ENCODE data around the gene MR1. TPM values are rescaled to one million over a fixed set of nuclear protein-coding genes. Genes with fewer than 3 reads are reported as not detected.

Gene MR1
- polyA plus RNA-seq, 1 donor (not counting 4 experiments of a cell fraction or from before 2014, with no cell fraction given) = 32.3 TPM

- dilution Hi-C loops (cut with MboI; ENCODE audit: extremely low pct_ligation_motif_present, low sequenced_read_pairs) = no loop called here
Measured at GRCh38 chr1:181049378-181049777, 15.6 kb downstream of the MR1 start.

GRCh38 chr1:181050922-181051321 lies 17.1 kb downstream of the MR1 start:
- H3K36me3 ChIP-seq (ENCODE audit: control insufficient read depth in 2 of 2, extremely low read depth in 1 of 2, insufficient read depth in 2 of 2, low read length in 2 of 2) = peaks cover 0 to 2% of the 10 kb centered on the region in 2 experiments
- H3K4me2 ChIP-seq (ENCODE audit: control insufficient read depth, extremely low read depth, insufficient read depth, low read depth, low read length) = no peak overlapping the region
- no peaks in the 10 kb centered on the region for H3K27me3 ChIP-seq (ENCODE audit: control insufficient read depth, extremely low read depth, insufficient read depth, low read length)
- H3K9me3 ChIP-seq (ENCODE audit: control insufficient read depth, low read depth, low read length) = no peaks in the 10 kb centered on the region
- no peak overlapping the region for H3K4me3 ChIP-seq (ENCODE audit: control insufficient read depth in 2 of 3, extremely low read depth in 1 of 3, insufficient read depth in 2 of 3, low read depth in 1 of 3, low read length in 3 of 3)
- no peak overlapping the region for H3K9ac ChIP-seq (ENCODE audit: control insufficient read depth, extremely low read depth, insufficient read depth, low read length)
- FAIRE-seq = no peak
- H4K20me1 ChIP-seq (ENCODE audit: control insufficient read depth, extremely low read depth, insufficient read depth, low read length) = no peaks in the 10 kb centered on the region
- no peak for TF ChIP-seq EZH2 (IDR thresholded peaks at IDR 0.05; ENCODE audit: low read length)
- no peak for TF ChIP-seq CTCF (optimal IDR thresholded peaks at IDR 0.05 in 1 of 3, IDR thresholded peaks at IDR 0.05 in 1 of 3, conservative IDR thresholded peaks at IDR 0.05 in 1 of 3; ENCODE audit: extremely low read depth in 1 of 3, insufficient read depth in 2 of 3, low read length in 3 of 3)
- H3K79me2 ChIP-seq (ENCODE audit: control insufficient read depth, insufficient read depth, low read length) = no peaks in the 10 kb centered on the region
- dilution Hi-C loops (cut with MboI; ENCODE audit: extremely low pct_ligation_motif_present, low sequenced_read_pairs) = no loop called here
- H3K9me1 ChIP-seq (ENCODE audit: control insufficient read depth, extremely low read depth, insufficient read depth, low read length) = no peaks in the 10 kb centered on the region
- H3K27ac ChIP-seq (ENCODE audit: control insufficient read depth, insufficient read depth, low read length) = peak overlapping the region; percentile 40
- H2AFZ ChIP-seq (ENCODE audit: control insufficient read depth, low read length) = no peak overlapping the region
- DNase-seq (ENCODE audit: low read depth, low spot score) = no peak
- H3K4me1 ChIP-seq (ENCODE audit: control insufficient read depth, extremely low read depth, insufficient read depth, low read length) = peaks cover 10% of the 10 kb centered on the region

More at GRCh38 chr1:181049378-181049777, 15.6 kb downstream of the MR1 start:
- H3K27me3 ChIP-seq (ENCODE audit: control insufficient read depth, extremely low read depth, insufficient read depth, low read length) = no peaks in the 10 kb centered on the region
- no peaks in the 10 kb centered on the region for H3K9me1 ChIP-seq (ENCODE audit: control insufficient read depth, extremely low read depth, insufficient read depth, low read length)
- no peaks in the 10 kb centered on the region for H3K9me3 ChIP-seq (ENCODE audit: control insufficient read depth, low read depth, low read length)
- no peak overlapping the region for H3K4me2 ChIP-seq (ENCODE audit: control insufficient read depth, extremely low read depth, insufficient read depth, low read depth, low read length)
- H2AFZ ChIP-seq (ENCODE audit: control insufficient read depth, low read length) = no peak overlapping the region
- H3K36me3 ChIP-seq (ENCODE audit: control insufficient read depth in 2 of 2, extremely low read depth in 1 of 2, insufficient read depth in 2 of 2, low read length in 2 of 2) = peaks cover 0 to 2% of the 10 kb centered on the region in 2 experiments
- DNase-seq (ENCODE audit: low read depth, low spot score) = no peak
- H3K27ac ChIP-seq (ENCODE audit: control insufficient read depth, insufficient read depth, low read length) = no peak overlapping the region
- TF ChIP-seq EZH2 (IDR thresholded peaks at IDR 0.05; ENCODE audit: low read length) (no peak), CTCF (optimal IDR thresholded peaks at IDR 0.05 in 1 of 3, IDR thresholded peaks at IDR 0.05 in 1 of 3, conservative IDR thresholded peaks at IDR 0.05 in 1 of 3; ENCODE audit: extremely low read depth in 1 of 3, insufficient read depth in 2 of 3, low read length in 3 of 3) (no peak)
- no peaks in the 10 kb centered on the region for H4K20me1 ChIP-seq (ENCODE audit: control insufficient read depth, extremely low read depth, insufficient read depth, low read length)
- H3K79me2 ChIP-seq (ENCODE audit: control insufficient read depth, insufficient read depth, low read length) = no peaks in the 10 kb centered on the region
- FAIRE-seq = no peak
- H3K4me1 ChIP-seq (ENCODE audit: control insufficient read depth, extremely low read depth, insufficient read depth, low read length) = peaks cover 22% of the 10 kb centered on the region
- no peak overlapping the region for H3K4me3 ChIP-seq (ENCODE audit: control insufficient read depth in 2 of 3, extremely low read depth in 1 of 3, insufficient read depth in 2 of 3, low read depth in 1 of 3, low read length in 3 of 3)
- H3K9ac ChIP-seq (ENCODE audit: control insufficient read depth, extremely low read depth, insufficient read depth, low read length) = no peak overlapping the region
